GM12892 (cell line): Measurements from ENCODE around the gene FEM1C.
A peak's percentile ranks its signal among the peaks of the same experiment; 100 is the strongest.
"Not testable (repeated sequence)": the region's sequence is repeated elsewhere in the genome, so short reads cannot be mapped to it uniquely, and the experiment has no call there.

Experiments used
- DNase-seq: peaks from one replicate; pipeline ENCODE4 v3.0.0; 2011; ENCODE audit not compliant: insufficient read length
- FAIRE-seq: peaks from 2 replicates; lab custom pipeline; 2011; peaks lifted over from hg19 to GRCh38; lab: Jason Lieb, UNC
- POLR2A ChIP-seq: IDR thresholded peaks from 2 replicates; pipeline ENCODE4 v1.6.1; 2011; ENCODE audit warnings: low read depth, low read length, control low read depth
- POLR2AphosphoS5 ChIP-seq: IDR thresholded peaks from 2 replicates; pipeline ENCODE4 v1.6.1; 2011; ENCODE audit warnings: low read depth, low read length, control low read depth
- TAF1 ChIP-seq: IDR thresholded peaks from 2 replicates; pipeline ENCODE4 v1.6.1; 2011; ENCODE audit warnings: low read depth, mild to moderate bottlenecking, control low read depth, low read length, borderline replicate concordance

Gene FEM1C

DNA sequence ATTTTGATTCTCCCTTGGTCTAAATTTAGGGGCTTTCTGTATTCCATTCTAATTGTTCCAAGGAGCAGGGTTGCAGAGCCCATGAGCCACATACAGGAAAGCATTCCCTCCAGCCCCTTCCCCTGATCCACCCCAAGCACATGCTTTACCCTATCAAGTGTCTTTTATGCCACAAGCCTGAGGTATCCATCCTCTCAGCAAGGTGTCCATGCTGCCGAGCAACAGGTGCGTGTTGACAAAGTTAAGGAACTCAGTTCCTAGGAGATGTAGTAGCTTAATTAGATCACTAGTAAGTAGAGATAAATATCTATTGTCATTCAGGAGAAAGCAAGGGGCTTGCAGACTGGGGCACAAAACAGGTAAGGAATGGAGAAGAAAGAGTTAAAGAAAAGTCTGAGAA, 57.8 kb downstream of the FEM1C start:
- FAIRE-seq (peak; percentile 5), DNase-seq (no peak)
- no peak for TF ChIP-seq POLR2A
- no peak for TF ChIP-seq POLR2AphosphoS5
- TF ChIP-seq TAF1, result no peak

DNA sequence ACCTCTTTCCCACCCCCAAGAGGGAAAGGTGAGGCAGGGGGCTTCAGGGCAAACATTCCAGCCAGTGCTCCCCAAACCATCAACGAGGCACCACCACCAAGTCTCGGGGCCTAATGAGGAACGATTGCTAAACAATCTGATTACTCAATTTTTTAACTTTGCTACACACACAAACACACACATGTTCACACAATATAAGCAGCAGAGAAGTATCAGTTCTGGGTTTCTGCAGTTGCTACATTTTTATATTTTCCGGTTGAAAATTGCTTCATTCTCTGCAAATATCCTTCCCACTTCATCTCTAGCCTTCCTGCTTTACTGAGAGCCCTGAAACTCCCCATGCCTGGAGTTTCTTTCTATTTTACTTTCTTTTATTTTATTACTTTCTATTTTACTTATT, 60.2 kb downstream of the FEM1C start:
- TF ChIP-seq POLR2AphosphoS5 (no peak), POLR2A (no peak), TAF1 (no peak)
- no peak for DNase-seq
- FAIRE-seq, result peak; percentile 82

DNA sequence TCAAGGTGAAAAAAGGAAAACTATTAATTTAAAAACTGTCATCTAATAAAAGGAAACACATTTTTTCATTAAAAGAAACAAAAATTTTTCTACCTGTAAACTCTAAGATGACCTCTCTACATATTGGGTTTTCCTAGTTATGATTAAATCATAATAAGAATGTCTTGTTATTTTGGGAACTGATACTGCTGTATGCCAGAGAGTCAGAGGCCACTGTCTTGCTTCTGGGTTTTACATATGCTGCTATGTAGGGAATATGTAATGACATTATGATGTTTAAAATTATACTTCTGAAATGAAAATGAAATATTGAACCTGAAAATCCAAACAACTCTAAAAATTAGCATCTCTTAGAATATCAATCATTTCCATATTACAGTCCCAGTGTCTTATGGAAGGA, 63.7 kb downstream of the FEM1C start:
- DNase-seq (no peak), FAIRE-seq (no peak)
- TF ChIP-seq POLR2A (no peak), TAF1 (no peak), POLR2AphosphoS5 (no peak)

DNA sequence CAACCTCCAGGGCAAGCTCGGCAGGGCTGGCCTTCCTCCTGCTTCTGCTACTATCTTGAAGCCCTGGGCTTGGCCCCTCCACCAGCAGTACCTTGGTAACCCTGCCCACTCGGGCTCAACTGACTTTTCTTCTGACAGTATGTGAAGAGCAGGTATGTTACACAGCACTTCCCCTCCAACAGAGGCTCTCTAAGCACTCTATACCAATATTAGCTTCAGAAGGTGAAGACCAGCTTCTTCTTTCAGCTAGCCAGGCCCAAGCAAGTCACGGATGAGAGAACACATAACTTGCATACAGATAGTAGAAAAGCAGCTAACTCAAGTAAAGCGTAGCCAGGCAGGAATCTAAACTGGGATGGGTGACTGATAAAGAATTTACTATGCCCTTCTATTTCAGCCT, 64.3 kb downstream of the FEM1C start:
- FAIRE-seq (peak; percentile 96), DNase-seq (no peak)
- TF ChIP-seq TAF1 (no peak), POLR2AphosphoS5 (no peak), POLR2A (no peak)

DNA sequence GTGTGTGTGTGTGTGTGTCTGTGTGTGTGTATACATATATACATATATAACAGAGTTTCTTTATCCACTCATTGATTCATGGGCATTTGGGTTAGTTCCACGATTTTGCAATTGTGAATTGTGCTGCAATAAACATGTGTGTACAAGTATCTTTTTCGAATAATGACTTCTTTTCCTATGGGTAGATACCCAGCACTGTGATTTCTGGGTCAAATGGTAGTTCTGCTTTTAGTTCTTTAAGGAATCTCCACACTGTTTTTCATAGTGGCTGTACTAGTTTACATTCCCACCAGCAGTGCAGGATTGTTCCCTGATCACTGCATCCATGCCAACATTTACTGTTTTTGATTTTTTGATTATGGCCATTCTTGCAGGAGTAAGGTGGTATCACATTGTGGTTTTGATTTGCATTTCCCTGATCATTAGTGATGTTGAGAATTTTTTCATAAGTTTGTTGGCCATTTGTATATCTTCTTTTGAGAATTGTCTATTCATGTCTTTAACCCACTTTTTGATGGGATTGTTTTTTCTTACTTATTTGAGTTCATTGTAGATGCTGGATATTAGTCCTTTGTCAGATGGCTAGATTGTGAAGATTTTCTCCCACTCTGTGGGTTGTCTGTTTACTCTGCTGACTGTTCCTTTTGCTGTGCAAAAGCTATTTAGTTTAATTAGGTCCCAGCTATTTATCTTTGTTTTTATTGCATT, 65.3 kb downstream of the FEM1C start:
- FAIRE-seq, DNase-seq: not testable (repeated sequence)

DNA sequence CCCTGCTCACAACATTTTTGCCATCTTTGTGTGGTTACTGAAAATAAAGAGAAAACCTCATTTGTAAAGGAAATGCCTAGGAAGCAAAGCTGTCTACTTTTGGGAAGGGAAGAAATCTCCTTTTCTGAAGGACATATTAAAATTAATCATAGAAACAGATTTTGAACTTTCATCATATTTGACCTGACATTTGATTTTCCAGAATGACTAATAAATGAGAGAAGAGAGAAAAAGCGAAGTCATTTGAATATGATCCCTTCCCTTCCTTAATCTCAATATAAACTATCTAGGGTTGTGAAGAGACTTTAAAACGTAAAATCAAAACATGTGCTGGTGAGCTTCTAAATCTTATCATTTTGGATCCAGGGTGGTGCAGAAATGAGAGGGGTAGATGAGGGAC, 66.3 kb downstream of the FEM1C start:
- TF ChIP-seq POLR2A, result no peak
- no peak for TF ChIP-seq POLR2AphosphoS5
- FAIRE-seq, result no peak
- DNase-seq, result no peak

DNA sequence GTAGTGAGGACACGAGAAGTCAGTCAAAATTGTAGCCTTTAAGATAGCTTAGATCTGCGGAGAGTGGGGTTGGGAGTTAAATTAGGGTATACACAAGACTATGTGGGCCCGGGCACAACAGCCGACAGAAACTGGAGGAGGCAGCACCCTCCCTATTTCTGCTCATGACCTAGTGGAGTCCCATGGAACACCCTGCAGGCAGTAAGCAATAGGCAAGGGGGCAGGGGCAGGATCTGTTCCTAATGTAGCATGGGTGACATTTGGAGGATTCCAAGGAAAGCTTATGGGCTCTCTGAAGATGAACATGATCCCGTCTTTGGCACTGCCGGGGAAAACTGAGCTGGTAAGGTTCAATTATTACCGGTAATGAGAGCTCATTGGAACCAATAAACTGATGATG, 67.0 kb downstream of the FEM1C start:
- DNase-seq (no peak), FAIRE-seq (no peak)
- TF ChIP-seq TAF1, result no peak
- no peak for TF ChIP-seq POLR2A
- TF ChIP-seq POLR2AphosphoS5, result no peak

DNA sequence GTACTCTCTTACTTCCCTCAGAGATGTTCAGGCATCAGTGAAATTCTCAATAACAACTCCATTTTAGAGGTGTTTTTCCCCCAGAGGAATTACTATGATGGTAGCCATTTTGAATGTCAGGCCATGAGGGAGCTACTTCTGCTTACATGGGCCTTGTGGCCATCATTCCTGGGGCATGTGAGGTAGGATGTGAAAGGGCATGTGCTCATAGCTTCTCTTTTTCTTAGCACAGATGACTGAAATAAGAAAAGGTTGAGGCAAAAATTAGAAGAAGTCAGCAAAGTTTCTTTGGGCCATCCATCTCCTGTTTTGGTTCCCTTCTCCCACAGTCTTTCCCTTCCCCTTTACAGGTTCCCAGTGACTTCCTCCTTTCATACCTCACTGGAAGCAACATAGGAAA, 68.8 kb downstream of the FEM1C start:
- TF ChIP-seq TAF1 (no peak), POLR2A (no peak), POLR2AphosphoS5 (no peak)
- FAIRE-seq (no peak), DNase-seq (no peak)

DNA sequence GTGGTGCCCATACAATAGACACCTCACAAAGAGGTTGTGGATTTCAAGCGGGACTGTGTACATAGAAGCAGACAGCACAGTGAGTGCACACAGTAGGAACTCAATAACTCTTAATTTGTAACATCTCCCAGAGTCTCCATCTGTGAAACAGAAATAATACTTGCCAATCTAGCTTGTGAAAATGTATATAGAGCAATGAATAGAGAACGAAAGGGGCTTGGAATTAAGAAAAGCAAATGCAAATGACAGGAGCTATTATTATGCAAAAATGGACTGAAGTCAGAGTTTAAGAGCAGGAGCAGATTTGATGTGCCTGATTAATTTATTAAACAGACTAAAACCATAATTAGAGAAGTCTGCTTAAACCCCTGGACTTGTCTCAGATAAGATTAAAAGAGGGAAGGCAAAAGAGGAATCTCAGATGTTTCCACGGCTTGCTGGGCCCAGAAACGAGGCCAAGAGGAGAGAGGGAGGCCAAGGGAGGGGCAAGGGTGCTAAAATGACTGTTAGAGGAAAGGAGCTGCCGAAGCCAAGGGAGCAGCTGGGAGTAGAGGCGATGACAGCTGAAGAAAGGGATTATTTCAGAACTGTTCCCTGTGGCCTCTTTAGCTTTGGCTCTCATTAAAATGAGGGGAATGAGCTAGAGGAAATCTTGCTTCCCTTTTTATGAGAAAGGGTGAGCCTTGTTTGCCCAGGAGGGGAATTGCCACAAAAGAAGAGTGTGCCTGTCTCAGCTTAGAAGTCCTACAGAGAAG, 72.1 kb downstream of the FEM1C start:
- TF ChIP-seq POLR2A (no peak), TAF1 (no peak)
- DNase-seq (no peak), FAIRE-seq (no peak)

DNA sequence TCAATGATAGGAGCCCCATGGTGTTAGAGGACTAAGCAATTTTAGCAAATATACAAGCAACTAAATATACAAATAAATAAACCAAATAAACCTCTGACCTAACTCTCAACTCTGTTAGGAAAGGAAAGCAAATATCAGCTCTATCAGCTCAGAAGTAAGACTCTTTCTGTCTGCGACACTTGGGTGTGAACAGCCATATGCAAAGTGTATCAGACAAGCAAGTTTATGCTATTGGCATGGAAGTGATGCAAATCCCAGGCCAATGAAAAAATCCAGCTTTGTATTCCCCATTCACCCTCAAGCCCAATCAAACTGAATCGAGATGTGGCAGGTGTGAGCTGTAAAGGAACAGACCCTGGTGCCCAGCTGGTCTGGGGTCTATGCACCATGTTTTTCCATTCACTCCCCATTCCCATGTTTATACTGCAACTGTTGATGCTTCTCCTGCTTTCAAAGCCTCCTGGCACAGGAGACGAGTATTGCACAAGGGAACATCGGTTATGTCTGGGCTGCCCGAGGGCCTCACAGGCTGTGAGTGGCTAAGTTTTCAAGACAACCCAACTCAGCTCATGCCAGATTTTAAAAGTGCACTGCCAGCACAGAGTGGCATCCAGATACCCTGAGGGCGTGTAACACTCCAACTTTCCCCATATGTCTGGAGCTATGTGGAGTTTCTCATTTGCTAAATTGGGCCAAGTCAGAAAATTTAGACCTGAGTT, 73.1 kb downstream of the FEM1C start:
- DNase-seq (no peak), FAIRE-seq (no peak)
- TF ChIP-seq TAF1, result no peak
- no peak for TF ChIP-seq POLR2AphosphoS5
- no peak for TF ChIP-seq POLR2A

DNA sequence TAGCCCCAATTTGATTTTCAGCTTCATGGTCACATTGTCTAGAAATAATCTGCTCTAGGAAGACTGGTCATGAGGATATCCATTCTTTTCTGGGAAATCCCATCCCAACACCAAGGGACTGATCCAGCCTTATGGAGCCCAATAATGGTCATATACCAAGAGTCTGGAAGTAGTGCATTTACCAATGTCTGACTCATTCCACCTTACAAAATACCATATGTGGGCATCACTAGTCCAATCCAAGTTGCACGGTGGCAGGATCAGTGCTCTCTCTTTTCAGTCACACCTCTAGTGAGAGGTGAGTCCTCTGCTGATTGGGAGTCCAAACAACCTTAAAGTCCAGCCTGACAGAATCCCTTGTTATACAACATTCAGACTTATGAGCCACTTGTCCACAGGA, 73.7 kb downstream of the FEM1C start:
- DNase-seq (no peak), FAIRE-seq (peak; percentile 54)
- TF ChIP-seq POLR2AphosphoS5 (no peak), POLR2A (no peak), TAF1 (no peak)
